H1 (cell line): ENCODE results near the gene TPM1. TPM values are rescaled to one million over a fixed set of nuclear protein-coding genes. Genes with fewer than 3 reads are reported as not detected.

Source experiments
- CTCF ChIA-PET: fragments of 300-600 bp; sonication (Branson Sonifier 250); formaldehyde crosslinking; loops from one replicate; lab custom pipeline; 2021; ENCODE audit not compliant: partially characterized antibody; lab: Charles Lee
- POLR2A ChIA-PET: fragments of 300-600 bp; sonication (Branson Sonifier 250); formaldehyde crosslinking; loops from one replicate; lab custom pipeline; 2021; ENCODE audit warnings: inconsistent platforms; ENCODE audit not compliant: partially characterized antibody; lab: Charles Lee
- DNase-seq, 2 experiments: peaks; one replicate each; pipeline versions ENCODE4 v3.0.0 to v3.0.0-alpha.2; 2010 to 2022; ENCODE audit warnings: low spot score in 2 of 2, low read depth in 1 of 2, mixed read lengths in 1 of 2
- FAIRE-seq: peaks from 2 replicates; lab custom pipeline; 2011; peaks lifted over from hg19 to GRCh38; lab: Jason Lieb, UNC
- H2AFZ ChIP-seq: 2 replicates; pipeline ENCODE4 v1.8.1; 2012; ENCODE audit warnings: low read length, inconsistent platforms
- H2AK5ac ChIP-seq: 2 replicates; pipeline ENCODE4 v1.6.1; 2013; ENCODE audit warnings: low read depth, low read length
- H2BK120ac ChIP-seq: replicated peaks from 2 replicates; pipeline ENCODE3; 2013; ENCODE audit warnings: low read depth, low read length, inconsistent platforms
- H2BK12ac ChIP-seq: 2 replicates; pipeline ENCODE4 v1.6.1; 2013; ENCODE audit warnings: low read depth, low read length
- H2BK15ac ChIP-seq: 2 replicates; pipeline ENCODE4 v1.6.1; 2013; ENCODE audit warnings: low read length
- H2BK20ac ChIP-seq: 2 replicates; pipeline ENCODE4 v1.6.1; 2013; ENCODE audit warnings: low read length
- H2BK5ac ChIP-seq: 2 replicates; pipeline ENCODE4 v1.6.1; 2013; ENCODE audit warnings: low read depth, low read length
- H3K14ac ChIP-seq: 2 replicates; pipeline ENCODE4 v1.6.1; 2013; ENCODE audit warnings: inconsistent platforms; ENCODE audit not compliant: insufficient read length
- H3K18ac ChIP-seq: 2 replicates; pipeline ENCODE4 v1.6.1; 2013; ENCODE audit warnings: low read length; ENCODE audit errors: extremely low read depth
- H3K23ac ChIP-seq: 2 replicates; pipeline ENCODE4 v1.6.1; 2013; ENCODE audit warnings: inconsistent platforms; ENCODE audit not compliant: insufficient read length
- H3K23me2 ChIP-seq: 2 replicates; pipeline ENCODE4 v1.6.1; 2013; ENCODE audit warnings: low read depth, low read length
- H3K27ac ChIP-seq: 2 replicates; pipeline ENCODE4 v1.6.1; 2011; ENCODE audit warnings: low read depth, low read length, inconsistent platforms
- H3K27me3 ChIP-seq, 4 experiments: replicated peaks in 1 of 4; 1 replicate in 1 of 4; 2 replicates in 3 of 4; pipeline versions ENCODE4 v1.6.1 to v1.8.1; 2011 to 2013; ENCODE audit warnings: low read length in 3 of 4, mild to moderate bottlenecking in 3 of 4, inconsistent platforms in 2 of 4, mixed read lengths in 2 of 4, moderate library complexity in 1 of 4; ENCODE audit not compliant: control insufficient read depth in 3 of 4, insufficient read depth in 3 of 4; ENCODE audit errors: extremely low read depth in 1 of 4
- H3K36me3 ChIP-seq, 4 experiments: 2 replicates each; pipeline versions ENCODE4 v1.6.1 to v1.8.1; 2011 to 2013; ENCODE audit warnings: mild to moderate bottlenecking in 4 of 4, low read length in 3 of 4, moderate library complexity in 2 of 4, control low read depth in 1 of 4, inconsistent platforms in 1 of 4; ENCODE audit not compliant: insufficient read depth in 4 of 4, control insufficient read depth in 2 of 4
- H3K4ac ChIP-seq: replicated peaks from 2 replicates; pipeline ENCODE3; 2013; ENCODE audit warnings: low read length, low read depth, mixed read lengths, inconsistent platforms; ENCODE audit not compliant: insufficient read length
- H3K4me1 ChIP-seq, 4 experiments: replicated peaks in 1 of 4; 1 replicate in 1 of 4; 2 replicates in 3 of 4; pipeline versions ENCODE4 v1.6.1 to v1.8.1; 2011 to 2013; ENCODE audit warnings: low read length in 3 of 4, inconsistent platforms in 2 of 4, mixed read lengths in 1 of 4; ENCODE audit not compliant: insufficient read depth in 4 of 4, control insufficient read depth in 3 of 4
- H3K4me2 ChIP-seq, 2 experiments: 2 replicates each; pipeline versions ENCODE4 v1.6.1 to v1.8.1; 2011 to 2013; ENCODE audit warnings: low read depth in 2 of 2, low read length in 2 of 2, control low read depth in 1 of 2, inconsistent platforms in 1 of 2, mild to moderate bottlenecking in 1 of 2; ENCODE audit not compliant: insufficient read depth in 1 of 2
- H3K4me3 ChIP-seq, 4 experiments: fragments of 200-600, 300-600 bp in 1 of 4; sonication (generic), shearing (Covaris generic), sonication (Bioruptor Twin) in 1 of 4; 2 replicates each; pipeline versions ENCODE4 v1.5.1 to v1.8.1; 2011 to 2016; ENCODE audit warnings: low read length in 4 of 4, low read depth in 3 of 4, control low read depth in 2 of 4, inconsistent platforms in 2 of 4, mild to moderate bottlenecking in 2 of 4, mixed read lengths in 1 of 4, moderate library complexity in 1 of 4; ENCODE audit not compliant: insufficient read depth in 2 of 4; ENCODE audit errors: extremely low read depth in 1 of 4
- H3K56ac ChIP-seq: replicated peaks from 2 replicates; pipeline ENCODE3; 2013; ENCODE audit warnings: low read depth, mild to moderate bottlenecking, mixed read lengths, low read length, inconsistent platforms; ENCODE audit not compliant: insufficient read length
- H3K79me1 ChIP-seq: 2 replicates; pipeline ENCODE4 v1.6.1; 2013; ENCODE audit warnings: low read depth, low read length, control low read depth
- H3K79me2 ChIP-seq, 2 experiments: 2 replicates each; pipeline versions ENCODE4 v1.6.1 to v1.8.1; 2012 to 2013; ENCODE audit warnings: low read length in 2 of 2, mild to moderate bottlenecking in 2 of 2, inconsistent platforms in 1 of 2; ENCODE audit not compliant: insufficient read depth in 2 of 2, control insufficient read depth in 1 of 2
- H3K9ac ChIP-seq, 4 experiments: replicated peaks in 1 of 4; 1 replicate in 1 of 4; 2 replicates in 3 of 4; pipeline versions ENCODE4 v1.6.1 to v1.8.1; 2011 to 2013; ENCODE audit warnings: low read depth in 3 of 4, low read length in 3 of 4, control low read depth in 2 of 4, mild to moderate bottlenecking in 2 of 4, moderate library complexity in 2 of 4, inconsistent platforms in 1 of 4; ENCODE audit errors: extremely low read depth in 1 of 4
- H3K9me3 ChIP-seq, 2 experiments: 2 replicates each; pipeline versions ENCODE4 v1.6.1 to v1.8.1; 2012 to 2013; ENCODE audit warnings: mild to moderate bottlenecking in 2 of 2, moderate library complexity in 2 of 2, control low read depth in 1 of 2, inconsistent platforms in 1 of 2, low read depth in 1 of 2, low read length in 1 of 2, mixed read lengths in 1 of 2; ENCODE audit not compliant: insufficient read depth in 2 of 2
- H4K20me1 ChIP-seq, 2 experiments: replicated peaks in 1 of 2; 2 replicates each; pipeline versions ENCODE3 to v1.8.1; 2011 to 2013; ENCODE audit warnings: inconsistent platforms in 2 of 2, low read length in 2 of 2, mild to moderate bottlenecking in 1 of 2; ENCODE audit not compliant: insufficient read depth in 2 of 2, control insufficient read depth in 1 of 2
- H4K5ac ChIP-seq: 2 replicates; pipeline ENCODE4 v1.6.1; 2013; ENCODE audit warnings: low read length, low read depth, mixed read lengths, inconsistent platforms; ENCODE audit not compliant: insufficient read length
- H4K8ac ChIP-seq: 2 replicates; pipeline ENCODE4 v1.8.0; 2013; ENCODE audit warnings: mild to moderate bottlenecking, moderate library complexity, low read length, inconsistent platforms; ENCODE audit not compliant: insufficient read depth; ENCODE audit errors: extremely low read depth
- H4K91ac ChIP-seq: replicated peaks from 2 replicates; pipeline ENCODE3; 2013; ENCODE audit warnings: low read length, mixed read lengths, inconsistent platforms; ENCODE audit not compliant: insufficient read length
- CEBPB ChIP-seq: IDR thresholded peaks from 2 replicates; pipeline ENCODE4 v1.6.1; 2012; ENCODE audit warnings: low read depth, low read length
- E2F6 ChIP-seq: IDR thresholded peaks from 2 replicates; pipeline ENCODE4 v1.6.1; 2012; ENCODE audit warnings: inconsistent platforms
- EGR1 ChIP-seq: IDR thresholded peaks from 2 replicates; pipeline ENCODE4 v1.6.1; 2011; ENCODE audit warnings: low read depth, low read length, borderline replicate concordance
- GABPA ChIP-seq: IDR thresholded peaks from 2 replicates; pipeline ENCODE4 v1.6.1; 2011; ENCODE audit warnings: mild to moderate bottlenecking, low read length, moderate library complexity, borderline replicate concordance; ENCODE audit not compliant: insufficient read depth
- JUN ChIP-seq: IDR thresholded peaks from 2 replicates; pipeline ENCODE4 v1.6.1; 2011; ENCODE audit warnings: low read depth, mild to moderate bottlenecking, improper control_type of control experiment, low read length
- MAX ChIP-seq: IDR thresholded peaks from 2 replicates; pipeline ENCODE4 v1.6.1; 2012; ENCODE audit warnings: inconsistent platforms
- WGBS, 2 experiments: shearing (Covaris generic) in 1 of 2; methylation state at CpG; one replicate each; pipeline versions ENCODE4 v1.1.6 to v1.1.7; 2013 to 2015; ENCODE audit warnings: low lambda C conversion rate in 2 of 2, mixed read lengths in 2 of 2, inconsistent platforms in 1 of 2, low coverage in 1 of 2, missing lambda C conversion rate in 1 of 2; ENCODE audit not compliant: insufficient replicate concordance in 2 of 2, insufficient coverage in 1 of 2, insufficient read length in 1 of 2; ENCODE audit errors: extremely low coverage in 1 of 2, missing lambda C conversion rate in 1 of 2; 5-methylcytosine and 5-hydroxymethylcytosine counted together
- polyA plus RNA-seq, 7 experiments: library from polyadenylated mRNA; depleted of rRNA in 3 of 7; stranded (reverse) in 5 of 7; unstranded in 2 of 7; fragments of >200 nt in 5 of 7; fragments of 200-250 nt in 2 of 7; gene quantifications; 1 replicate in 5 of 7; 2 replicates in 1 of 7; 4 replicates in 1 of 7; pipeline versions ENCODE4 v1.2.1 to v1.2.3, GENCODE V29; 2011 to 2013; ENCODE audit warnings: missing spikeins in 2 of 7, mixed read lengths in 2 of 7
- total RNA-seq: library from RNA; stranded (reverse); fragmentation: NEBNext Ultra II Directional; extraction: Animal tissue kit (Norgen Biotek cat#: 25700); gene quantifications from 2 replicates; pipeline ENCODE4 v1.2.1, GENCODE V29; 2021

Gene TPM1
- total and polyA plus RNA-seq, 2 of the 8 experiments (the other 6 are each of a cell fraction or from before 2014, with no cell fraction given) = 258 to 579 TPM

- Histone ChIP-seq H3K27me3 (no peaks in the 10 kb centered on the region), H3K14ac (no peak overlapping the region), H3K9me3 (no peaks in the 10 kb centered on the region), H3K36me3 (no peaks in the 10 kb centered on the region), H3K9ac (no peak overlapping the region; a peak in 1 of 7 replicates), H4K8ac (no peak overlapping the region), H3K4me3 (no peak overlapping the region), H3K18ac (no peak overlapping the region), H3K27ac (no peak overlapping the region), H2BK20ac (no peak overlapping the region; the same call in 1 of the 2 replicates), H2BK15ac (no peak overlapping the region), H3K23ac (no peak overlapping the region), H3K79me1 (no peaks in the 10 kb centered on the region), H2AK5ac (no peak overlapping the region), H2BK120ac (no peak overlapping the region), H4K91ac (no peak overlapping the region), H3K23me2 (no peaks in the 10 kb centered on the region), H4K5ac (no peak overlapping the region), H3K56ac (no peak overlapping the region), H3K4me2 (no peak overlapping the region), H4K20me1 (no peaks in the 10 kb centered on the region), H2AFZ (peak overlapping the region; percentile 20; the same call in 1 of the 2 replicates), H3K4me1 (peaks cover 4 to 17% (median 15%) of the 10 kb centered on the region in 4 experiments; a peak in 6 of 7 replicates), H2BK5ac (no peak overlapping the region), H3K4ac (no peak overlapping the region), H2BK12ac (0 out of 2 replicates have a peak overlapping the region, but pooled peaks have one; percentile 31), H3K79me2 (no peaks in the 10 kb centered on the region)
- WGBS, 2 experiments = 90% methylated on average over 4 of the region's 4 CpGs; no CpG with 5 or more reads in 1 of the 2 experiments
- no peak for DNase-seq
- POLR2A ChIA-PET = interaction anchor here (0.9 to 18.5 kb wide), 5 partner anchors 17 to 42 kb away, joined by 3 to 325 read pairs (median 3); partner anchors contain the start of gene TPM1
- CTCF ChIA-PET = interaction anchor here (1.0 to 5.1 kb wide), 5 partner anchors 9 to 239 kb away, joined by 4 to 32 read pairs (median 6); no protein-coding TSS in a partner anchor
- no peak for TF ChIP-seq EGR1
- no peak for TF ChIP-seq GABPA
- TF ChIP-seq E2F6 = no peak
- TF ChIP-seq CEBPB = no peak
- TF ChIP-seq MAX = no peak
- no peak for TF ChIP-seq JUN
- no peak for FAIRE-seq
Measured at GRCh38 chr15:63086271-63086670, 43.7 kb downstream of the TPM1 start.
